Posterior vena cava (tissue), 2 donors: ENCODE results near the gene GOLM1. TPM values are rescaled to one million over a fixed set of nuclear protein-coding genes. Genes with fewer than 3 reads are reported as not detected.
"Not testable (repeated sequence)": the region's sequence is repeated elsewhere in the genome, so short reads cannot be mapped to it uniquely, and the experiment has no call there.

Experiments
- DNase-seq: peaks from one replicate; pipeline ENCODE4 v3.0.0-alpha.2; 2020; ENCODE audit warnings: low spot score
- intact Hi-C, 2 donors: fragments of 100-400 bp; cut with DNase I; formaldehyde crosslinking; loops; one replicate each; pipeline versions ENCODE4 v1.14.1 to v1.14.2; 2022 to 2023
- long read RNA-seq, 2 donors: library from polyadenylated mRNA; unstranded; transcript quantifications; one replicate each; pipeline ENCODE4 v2.0.0, GENCODE V29; 2020 to 2021
- total RNA-seq, 2 donors: library from RNA; stranded (reverse); fragmentation: NEBNext Ultra II Directional; extraction: Animal tissue kit (Norgen Biotek cat#: 25700); gene quantifications; one replicate each; pipeline ENCODE4 v1.2.1, GENCODE V29; 2021
- donor health status: DM: yes; HTN: yes; CAD: no.
- donor health status: DM: yes; HTN: yes; CAD: no.

Gene GOLM1, protein sequence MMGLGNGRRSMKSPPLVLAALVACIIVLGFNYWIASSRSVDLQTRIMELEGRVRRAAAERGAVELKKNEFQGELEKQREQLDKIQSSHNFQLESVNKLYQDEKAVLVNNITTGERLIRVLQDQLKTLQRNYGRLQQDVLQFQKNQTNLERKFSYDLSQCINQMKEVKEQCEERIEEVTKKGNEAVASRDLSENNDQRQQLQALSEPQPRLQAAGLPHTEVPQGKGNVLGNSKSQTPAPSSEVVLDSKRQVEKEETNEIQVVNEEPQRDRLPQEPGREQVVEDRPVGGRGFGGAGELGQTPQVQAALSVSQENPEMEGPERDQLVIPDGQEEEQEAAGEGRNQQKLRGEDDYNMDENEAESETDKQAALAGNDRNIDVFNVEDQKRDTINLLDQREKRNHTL
- 10 to 100 TPM; 19.6 to 22.4 TPM for total RNA-seq
- long read RNA-seq, donor 1, transcript GOLM1-203 (10 exons, 3,046 nt), result major isoform, 7 of 9 reads
- long read RNA-seq, donor 1, partial matches to known transcripts, result 1 of 9 reads
- long read RNA-seq, donor 1, other reads (novel, unspliced or antisense), result 1 of 9 reads
- long read RNA-seq, donor 2, transcript GOLM1-202 (10 exons, 3,022 nt), result major isoform, 10 of 15 reads
- long read RNA-seq, donor 2, partial matches to known transcripts, result 2 of 15 reads
- long read RNA-seq, donor 2, other reads (novel, unspliced or antisense), result 2 of 15 reads

DNA sequence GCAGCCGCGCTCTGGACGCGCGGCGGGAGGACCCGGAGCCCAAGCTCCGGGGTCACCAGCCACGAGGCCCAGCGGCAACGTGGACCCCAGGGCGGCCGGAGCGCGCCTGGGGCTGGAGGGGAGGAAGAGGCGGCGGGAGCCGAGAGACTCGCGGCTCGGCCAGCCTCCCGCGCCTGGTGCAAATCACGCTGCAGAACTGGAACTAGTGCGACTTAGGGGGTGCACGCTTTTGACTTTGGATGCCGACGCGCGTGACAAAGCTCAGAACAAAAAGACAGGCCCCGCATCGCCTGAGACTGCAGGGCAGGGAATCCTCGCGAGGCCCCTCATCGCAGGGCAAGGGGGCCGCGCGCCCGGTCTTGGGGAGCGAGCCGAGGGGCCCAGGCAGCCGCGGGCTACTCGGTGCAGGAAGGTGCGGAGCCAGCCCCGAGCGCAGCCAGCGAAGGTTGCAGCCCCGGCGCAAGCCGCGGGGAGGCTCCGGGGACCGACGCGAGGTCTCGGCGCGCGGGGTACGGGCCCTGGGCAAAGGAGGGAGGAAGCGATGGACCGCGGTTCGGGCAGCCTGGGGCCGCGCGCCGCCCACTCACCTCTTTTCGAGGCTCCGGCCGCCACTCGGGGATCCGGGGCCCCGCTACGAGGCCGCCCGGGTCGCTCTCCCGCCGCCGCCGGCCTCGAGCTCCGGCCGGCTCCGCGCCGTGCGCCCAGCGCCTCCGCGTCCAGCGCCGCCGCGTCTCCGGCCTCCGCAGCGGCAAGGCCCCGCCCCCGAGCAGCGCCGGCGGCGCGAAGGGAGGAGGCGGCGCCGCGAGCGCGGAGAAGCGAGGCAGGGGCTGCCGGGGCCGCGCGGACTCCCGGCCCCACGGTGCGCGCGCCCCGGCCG is at the start of gene GOLM1:
Gene GOLM1 (minus strand): TSS at position 735 of the 877 bp plus-strand sequence. CDS start 20,238 bp downstream, outside the sequence.
- intact Hi-C loops, result no loop called here
- no peak for DNase-seq

DNA sequence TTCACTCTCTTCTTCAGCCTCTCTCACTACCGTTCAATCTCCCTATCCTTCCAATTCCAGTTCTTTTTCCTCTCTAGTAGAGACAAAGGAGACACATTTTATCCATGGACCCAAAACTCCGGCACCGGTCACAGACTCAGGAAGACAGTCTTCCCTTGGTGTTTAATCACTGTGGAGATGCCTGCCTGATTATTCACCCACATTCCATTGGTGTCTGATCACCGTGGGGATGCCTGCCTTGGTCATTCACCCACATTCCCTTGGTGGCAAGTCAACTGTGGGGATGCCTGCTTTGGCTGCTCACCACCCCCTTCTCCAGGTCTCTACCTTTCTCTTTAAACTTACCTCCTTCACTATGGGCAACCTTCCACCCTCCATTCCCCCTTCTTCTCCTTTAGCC is 47.3 kb upstream of the GOLM1 start:
- DNase-seq, intact Hi-C loops: not testable (repeated sequence)

DNA sequence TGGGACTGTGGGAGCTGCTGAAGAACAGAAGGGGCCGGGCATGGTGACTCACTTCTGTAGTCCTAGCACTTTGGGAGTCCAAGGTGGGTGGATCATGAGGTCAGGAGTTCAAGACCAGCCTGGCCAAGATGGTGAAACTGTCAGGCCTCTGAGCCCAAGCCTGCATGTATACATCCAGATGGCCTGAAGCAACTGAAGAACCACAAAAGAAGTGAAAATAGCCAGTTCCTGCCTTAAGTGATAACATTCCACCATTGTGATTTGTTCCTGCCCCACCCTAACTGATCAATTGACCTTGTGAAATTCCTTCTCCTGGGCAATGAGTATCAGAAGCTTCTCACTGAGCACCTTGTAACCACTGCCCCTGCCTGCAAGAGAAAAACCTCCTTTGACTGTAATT is 46.6 kb upstream of the GOLM1 start:
- DNase-seq, intact Hi-C loops: not testable (repeated sequence)

DNA sequence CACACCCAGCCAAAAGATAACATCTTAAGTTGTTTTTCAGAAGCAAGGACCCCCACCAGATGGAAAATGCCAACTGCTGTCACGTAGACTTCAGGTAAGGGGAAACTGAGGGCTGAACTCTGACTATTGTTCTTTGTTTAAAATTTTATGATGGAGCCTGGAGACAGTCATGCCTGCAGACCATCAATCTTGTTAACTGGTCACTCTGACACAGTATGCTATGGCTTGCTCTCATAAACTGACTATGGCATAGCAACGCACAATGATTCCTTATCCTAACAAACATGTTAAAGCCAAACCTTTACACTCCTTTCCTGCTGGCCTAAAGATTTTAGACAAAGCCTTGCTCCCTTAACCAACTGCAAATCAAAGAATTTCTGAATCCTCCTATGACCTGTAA is 43.6 kb upstream of the GOLM1 start:
- DNase-seq, result no peak
- intact Hi-C loops, result no loop called here

DNA sequence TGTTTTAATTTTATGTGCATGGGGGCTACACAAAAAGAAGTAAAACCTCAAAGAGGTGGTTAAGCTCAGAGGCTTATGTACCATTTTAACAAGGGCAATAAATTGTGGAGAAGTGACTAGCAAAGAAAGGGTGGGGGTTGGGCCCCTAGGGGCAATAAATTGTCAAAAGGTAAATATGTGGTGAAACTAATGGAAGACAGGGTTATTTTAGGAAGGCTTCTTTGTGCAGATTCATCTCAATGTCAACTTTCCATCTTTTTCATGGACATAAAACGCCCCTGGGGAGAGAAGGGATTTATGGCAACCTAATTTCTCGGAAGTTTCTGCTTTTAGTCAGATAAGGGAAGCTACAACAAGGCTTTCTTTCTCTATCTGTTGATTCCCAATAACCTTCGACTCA is 42.5 kb upstream of the GOLM1 start:
- no peak for DNase-seq
- intact Hi-C loops, result no loop called here

DNA sequence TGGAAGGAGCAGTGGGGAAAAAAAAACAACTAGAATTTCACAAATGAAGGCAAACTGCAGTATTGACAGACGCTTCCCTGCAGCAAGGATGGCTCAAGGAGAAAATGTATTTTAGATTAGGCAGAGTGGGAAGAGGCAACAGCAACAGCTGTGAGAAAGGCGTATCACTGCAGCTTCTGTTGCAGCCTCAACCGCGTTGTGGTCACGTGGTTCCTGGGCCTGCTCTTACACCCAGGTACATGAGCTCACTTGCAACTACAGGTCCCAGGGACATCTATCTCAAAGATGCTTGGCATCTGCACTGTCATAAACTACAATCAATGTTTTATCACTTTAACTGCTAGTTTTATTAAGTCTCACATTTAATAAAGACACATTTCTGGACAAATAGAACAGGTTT is 36.0 kb upstream of the GOLM1 start:
- intact Hi-C loops, result no loop called here

DNA sequence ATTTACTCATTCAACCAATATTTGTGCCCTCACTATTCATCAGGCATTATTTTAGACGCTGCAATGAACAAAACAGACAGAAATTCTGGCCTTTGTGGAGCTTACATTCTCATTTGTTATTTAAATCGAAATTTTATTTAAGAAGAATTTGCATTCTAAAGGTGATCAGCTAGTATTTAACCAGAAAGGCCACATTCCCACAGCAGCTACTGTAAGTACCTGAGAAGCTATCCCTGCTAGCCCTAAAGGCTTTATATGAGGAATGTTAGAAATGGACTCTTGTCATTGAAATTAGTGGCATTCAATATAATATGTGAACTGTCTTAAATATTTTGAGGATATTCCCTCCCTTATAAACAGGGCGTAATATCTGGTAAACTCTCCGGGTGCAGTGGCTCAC is 35.0 kb upstream of the GOLM1 start:
- intact Hi-C loops, result no loop called here
- no peak for DNase-seq

More for the DNA sequence above, 36.0 kb upstream of the GOLM1 start:
- DNase-seq, result no peak

DNA sequence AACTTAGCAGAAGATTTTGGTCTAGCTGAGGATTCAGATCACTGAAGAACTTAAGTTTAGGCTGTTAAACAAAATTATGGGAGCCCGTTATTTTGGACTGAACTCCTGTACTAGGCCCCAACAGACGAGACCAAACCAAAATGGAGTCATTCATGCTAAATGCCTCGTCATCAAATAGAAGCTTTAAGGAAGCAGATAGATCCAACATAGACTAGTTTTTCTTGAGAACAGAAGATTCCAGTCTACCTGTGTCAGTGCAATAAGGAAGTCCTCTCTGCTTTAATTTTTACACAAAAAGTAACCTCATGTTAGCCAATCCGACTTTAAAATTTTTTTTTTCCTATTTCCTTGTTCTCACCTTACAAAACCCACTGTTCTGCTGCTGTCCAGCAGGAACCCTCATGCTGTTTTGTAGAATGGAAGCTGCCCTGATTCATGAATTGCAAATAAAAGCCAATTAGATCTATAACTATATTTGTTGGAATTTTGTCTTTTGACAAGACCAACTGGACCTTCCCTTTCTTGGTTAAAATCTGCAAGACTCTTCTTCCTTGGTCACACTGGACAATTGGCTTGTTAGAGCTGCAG is 29.0 kb upstream of the GOLM1 start:
- DNase-seq, result no peak
- intact Hi-C loops, result loop anchor here in 1 of 2 donors (5.0 kb wide), 1 partner anchor 1119 kb away; no protein-coding TSS in a partner anchor

DNA sequence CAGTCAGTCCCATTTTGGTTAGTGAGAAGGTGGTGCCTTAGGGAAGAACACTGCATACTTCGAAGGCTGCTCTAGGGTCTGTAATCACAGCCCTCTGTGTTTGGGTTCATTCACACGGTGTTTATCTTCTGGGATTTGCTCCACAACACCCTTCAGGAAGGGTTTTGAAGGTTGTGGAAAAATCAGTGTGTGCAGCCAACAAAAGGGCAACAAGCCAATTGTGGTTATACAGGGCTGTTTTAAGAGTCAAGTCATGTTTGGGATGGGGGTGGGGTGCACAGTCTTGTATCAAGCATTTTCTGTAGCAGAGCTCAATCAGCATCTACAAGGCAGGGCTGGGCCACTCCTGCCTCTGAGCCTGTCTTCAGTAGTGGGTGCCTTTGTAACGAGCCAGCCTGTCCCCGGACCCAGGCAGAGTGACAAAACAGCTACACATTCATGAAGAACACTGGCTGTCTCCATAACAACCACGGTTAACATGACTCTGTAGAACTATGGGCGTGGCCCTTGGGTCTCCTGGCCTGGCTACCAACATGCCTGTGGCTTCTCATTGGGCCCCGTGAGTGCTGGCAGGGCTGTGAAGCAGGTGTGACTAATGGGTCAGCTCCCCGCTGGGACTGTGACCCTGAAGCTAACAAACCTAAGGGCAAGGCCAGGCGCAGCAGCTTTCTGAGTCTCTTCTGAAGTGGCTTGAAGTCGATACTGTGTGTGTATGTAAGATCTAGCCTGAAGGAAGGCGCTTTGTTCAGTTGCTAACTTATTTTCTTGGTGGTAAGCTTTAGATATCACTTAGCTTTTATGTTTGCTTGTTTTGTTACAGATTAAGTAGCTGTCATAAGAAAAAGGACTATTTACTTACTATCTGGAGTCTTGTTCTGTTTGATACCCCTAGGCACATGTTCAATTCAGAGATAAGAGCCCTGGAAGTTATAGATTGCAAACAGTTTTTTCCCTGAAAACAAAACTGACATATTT is 27.9 kb upstream of the GOLM1 start:
- DNase-seq, result no peak
- intact Hi-C loops, result loop anchor here in 1 of 2 donors (5.0 kb wide), 1 partner anchor 1120 kb away; no protein-coding TSS in a partner anchor

DNA sequence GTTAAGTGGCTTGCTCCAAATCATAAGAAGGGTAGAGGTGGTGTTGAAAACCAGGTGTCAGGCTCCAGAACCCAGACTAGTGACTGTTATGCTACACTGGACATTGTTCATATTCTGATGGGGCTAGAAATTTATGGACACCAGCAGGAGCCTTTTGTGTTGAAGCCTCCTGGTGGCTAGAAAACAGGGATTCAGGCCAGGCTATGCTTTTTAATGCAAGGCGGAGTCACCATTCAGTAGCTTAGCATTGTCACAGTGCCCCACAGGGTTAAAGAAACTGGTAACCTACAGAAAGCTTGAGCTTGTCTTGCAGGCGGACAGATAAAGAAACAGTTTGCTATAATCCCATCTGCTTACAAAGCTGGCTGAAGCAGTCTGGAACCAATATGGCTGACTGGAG is 23.0 kb upstream of the GOLM1 start:
- DNase-seq, result no peak
- intact Hi-C loops, result no loop called here

DNA sequence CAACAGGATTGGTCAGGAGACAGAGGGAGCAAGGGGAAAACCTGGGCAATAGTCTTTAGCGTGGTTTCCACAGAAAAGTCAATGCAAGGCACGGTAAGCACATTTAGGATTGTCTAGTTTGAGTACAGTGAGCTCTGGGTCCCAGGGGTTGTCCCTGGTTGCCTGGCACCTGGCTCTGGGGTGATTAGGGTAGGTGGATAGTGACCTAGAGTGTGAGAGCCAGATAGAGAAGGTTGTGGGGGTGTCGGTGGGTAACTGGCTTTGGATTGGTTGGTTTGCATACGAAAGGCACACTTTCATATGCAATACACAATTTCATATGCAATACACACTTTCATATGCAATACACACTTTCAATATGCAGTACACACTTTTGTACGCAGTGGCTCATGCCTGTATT is 20.1 kb upstream of the GOLM1 start:
- intact Hi-C loops, result loop anchor here in 1 of 2 donors (5.0 kb wide), 1 partner anchor 1108 kb away; no protein-coding TSS in a partner anchor

DNA sequence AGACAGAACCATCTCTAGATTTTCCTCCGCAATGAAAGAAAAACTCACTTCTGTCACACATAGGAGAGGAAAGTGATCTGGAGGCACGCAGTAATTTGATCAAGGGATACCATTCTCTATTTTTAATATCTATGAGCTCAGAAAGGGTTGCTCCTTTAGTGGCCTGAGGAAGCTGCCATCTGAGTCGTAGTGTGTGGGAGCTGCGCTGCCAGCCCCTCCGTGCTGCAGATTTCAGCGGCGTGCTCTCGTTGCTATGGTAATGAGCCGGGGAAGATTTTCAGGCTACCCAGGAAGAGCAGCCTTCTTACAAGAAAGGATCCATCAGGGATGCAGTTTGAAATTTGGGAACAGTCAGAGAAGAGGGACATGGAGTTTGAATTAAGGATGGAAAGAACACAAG is 17.1 kb upstream of the GOLM1 start:
- DNase-seq, result no peak
- intact Hi-C loops, result loop anchor here in 1 of 2 donors (5.0 kb wide), 1 partner anchor 1111 kb away; no protein-coding TSS in a partner anchor

More for the DNA sequence above, 20.1 kb upstream of the GOLM1 start:
- DNase-seq, result no peak

DNA sequence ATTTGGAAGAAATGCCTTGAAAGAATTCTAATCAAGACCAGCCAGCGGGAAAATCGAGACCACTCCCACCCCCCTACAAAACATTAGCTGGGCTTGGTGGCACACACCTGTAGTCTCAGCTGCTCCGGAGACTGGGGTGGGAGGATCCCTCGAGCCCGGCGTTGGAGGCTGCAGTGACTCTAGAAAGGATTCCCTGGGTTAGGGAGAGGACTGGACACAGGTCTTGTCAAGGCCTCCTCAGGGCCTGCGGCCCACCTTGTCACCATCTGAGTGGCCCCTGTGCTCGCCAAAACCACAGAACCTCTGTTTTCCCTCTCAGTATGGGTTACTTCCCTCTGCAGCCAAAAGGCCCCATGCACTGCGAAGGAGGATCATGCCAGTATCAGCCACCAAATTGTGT is 16.5 kb upstream of the GOLM1 start:
- intact Hi-C loops, result loop anchor here in 1 of 2 donors (5.0 kb wide), 1 partner anchor 1111 kb away; no protein-coding TSS in a partner anchor
- DNase-seq, result no peak

DNA sequence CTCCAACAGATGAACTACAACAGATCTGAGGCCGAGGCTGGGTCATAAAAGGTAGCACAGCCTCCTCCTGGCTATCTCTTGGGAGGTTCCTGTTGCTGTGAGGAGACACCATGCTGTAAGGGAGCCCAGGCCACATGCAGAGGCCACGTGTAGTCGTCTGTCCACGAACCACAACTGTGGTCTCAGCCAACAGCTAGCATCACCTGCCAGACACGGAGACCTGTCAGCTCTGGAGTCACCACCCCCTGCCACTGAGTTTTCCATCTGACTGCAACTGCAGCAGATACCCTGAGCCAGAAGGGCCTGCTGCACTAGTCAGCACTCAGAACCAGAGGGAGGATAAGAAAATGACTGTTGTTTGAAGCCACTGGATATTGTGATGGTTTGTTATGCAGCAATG is 12.7 kb upstream of the GOLM1 start:
- DNase-seq, result no peak
- intact Hi-C loops, result no loop called here

DNA sequence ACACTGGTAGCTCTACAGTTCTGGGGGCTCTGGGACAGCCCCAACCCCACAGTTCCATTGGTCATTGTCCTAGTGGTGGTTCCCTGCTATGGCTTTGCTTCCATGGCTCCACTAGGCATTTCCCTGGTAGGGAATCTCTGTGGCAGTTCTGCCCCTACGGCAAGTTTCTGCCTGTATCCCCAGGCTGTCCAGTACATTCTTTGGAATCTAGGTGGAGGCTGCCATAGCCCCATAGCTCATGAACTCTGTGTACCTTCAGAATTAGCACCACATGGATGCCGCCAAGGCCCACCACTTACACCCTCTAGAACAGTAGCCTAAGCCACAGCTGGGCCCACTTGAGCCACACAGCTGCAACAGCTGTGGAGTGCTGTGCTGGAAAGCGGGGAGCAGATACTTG is 3.3 kb upstream of the GOLM1 start:
- DNase-seq, result no peak
- intact Hi-C loops, result no loop called here

DNA sequence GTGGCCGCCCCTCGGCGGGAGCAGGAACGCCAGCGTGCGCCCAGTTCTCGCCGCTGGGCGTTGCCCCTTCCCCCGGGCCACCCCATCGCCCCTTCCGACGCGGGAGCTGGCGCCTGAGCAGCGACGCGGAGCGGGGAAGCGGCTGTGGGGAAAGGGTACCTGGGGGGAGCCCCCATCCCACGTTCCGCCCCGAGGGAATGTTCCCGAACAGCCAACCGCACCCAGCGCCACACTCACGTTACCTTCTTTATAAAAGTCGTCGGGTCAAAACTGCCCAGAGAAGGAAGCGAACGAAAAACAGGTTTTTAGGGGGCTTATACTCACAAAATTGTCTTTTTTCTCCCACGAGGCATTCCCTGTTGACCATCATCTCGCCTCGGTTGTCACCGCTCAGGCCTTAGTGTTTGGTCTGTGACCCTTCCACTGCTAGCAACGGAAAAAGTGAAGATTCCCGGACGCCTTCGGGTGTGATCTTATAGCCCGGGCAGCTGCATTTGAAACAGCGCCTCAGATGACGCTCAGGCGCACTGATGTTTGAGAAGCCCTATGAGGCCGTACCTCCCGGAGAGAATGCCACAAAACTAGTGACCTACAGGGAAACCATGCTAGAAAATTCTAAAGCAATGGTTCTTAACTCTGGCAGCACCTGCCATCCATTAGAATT is 475 bp upstream of the GOLM1 start:
- peak; percentile 86 for DNase-seq
- intact Hi-C loops, result no loop called here

DNA sequence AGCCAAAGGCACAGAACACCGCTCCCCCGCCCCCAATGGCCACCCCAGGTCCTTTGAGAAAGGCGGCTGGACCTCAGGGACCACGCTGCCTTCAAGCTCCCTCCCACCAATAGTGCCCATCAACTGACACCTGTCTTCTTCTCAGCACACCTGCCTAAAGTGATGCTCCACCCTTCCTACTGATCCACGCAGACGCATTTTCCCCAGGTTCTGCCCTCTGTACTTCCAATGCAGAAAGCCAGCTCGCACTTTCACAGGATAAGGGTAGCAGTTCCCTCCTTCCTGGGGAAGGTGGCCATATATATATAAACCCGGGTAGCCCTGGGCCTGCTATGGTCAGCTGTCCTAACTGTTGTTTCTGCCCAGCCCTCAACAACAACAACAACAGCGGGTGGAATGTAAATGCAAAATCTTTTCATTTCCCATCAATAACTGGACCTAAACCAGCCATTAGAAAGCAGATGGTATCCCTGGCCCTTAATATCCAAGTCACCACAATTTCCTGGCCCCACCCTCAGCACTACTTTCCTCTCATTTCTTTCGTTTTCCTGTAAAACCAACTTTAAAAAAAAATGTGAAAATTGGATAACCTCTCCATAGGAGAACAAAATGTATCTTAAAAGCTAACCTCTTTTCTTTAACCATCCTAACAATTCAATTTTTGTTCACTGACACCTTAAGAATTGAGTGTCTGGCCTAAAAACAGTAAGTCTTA is 1.7 kb downstream of the GOLM1 start:
- intact Hi-C loops, result no loop called here

More for the DNA sequence above, 1.7 kb downstream of the GOLM1 start:
- no peak for DNase-seq
